ENCODE results near the gene CCDC3. TPM values are rescaled to one million over a fixed set of nuclear protein-coding genes. Genes with fewer than 3 reads are reported as not detected.

CCDC3 gene
- total RNA-seq, 1 donor from 2014 or later: 6.4 TPM

- intact Hi-C loops (cut with DNase I): no loop called here
- DNase-seq (ENCODE audit: low spot score): no peak
Measured at GRCh38 chr10:12969951-12970350, 31.6 kb downstream of the CCDC3 start.

DNA sequence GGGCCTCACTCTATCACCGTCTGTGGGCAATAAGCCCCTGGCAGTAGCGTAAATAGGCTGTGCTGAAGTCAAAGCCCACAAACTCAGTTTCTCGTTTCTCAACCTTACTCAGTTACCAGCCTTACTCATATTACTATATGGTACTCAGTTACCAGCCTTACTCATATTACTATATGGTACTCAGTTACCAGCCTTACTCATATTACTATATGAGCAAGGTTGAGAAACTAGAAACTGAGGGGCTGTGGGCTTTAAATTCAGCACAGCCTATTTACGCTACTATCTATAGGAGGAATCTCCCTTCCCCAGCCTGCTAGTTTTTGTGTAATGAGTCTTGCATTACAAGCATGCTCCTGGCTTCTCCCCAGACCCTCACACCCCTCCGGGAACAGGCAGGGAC, 35.4 kb downstream of the CCDC3 start:
- intact Hi-C loops (cut with DNase I): no loop called here
- DNase-seq (ENCODE audit: low spot score): no peak

- no peak for DNase-seq (ENCODE audit: low spot score)
- intact Hi-C loops (cut with DNase I): no loop called here
Measured at GRCh38 chr10:12965571-12965970, 35.9 kb downstream of the CCDC3 start.

- intact Hi-C loops (cut with DNase I): no loop called here
- DNase-seq (ENCODE audit: low spot score): no peak
Measured at GRCh38 chr10:12962556-12962955, 39.0 kb downstream of the CCDC3 start.

DNA sequence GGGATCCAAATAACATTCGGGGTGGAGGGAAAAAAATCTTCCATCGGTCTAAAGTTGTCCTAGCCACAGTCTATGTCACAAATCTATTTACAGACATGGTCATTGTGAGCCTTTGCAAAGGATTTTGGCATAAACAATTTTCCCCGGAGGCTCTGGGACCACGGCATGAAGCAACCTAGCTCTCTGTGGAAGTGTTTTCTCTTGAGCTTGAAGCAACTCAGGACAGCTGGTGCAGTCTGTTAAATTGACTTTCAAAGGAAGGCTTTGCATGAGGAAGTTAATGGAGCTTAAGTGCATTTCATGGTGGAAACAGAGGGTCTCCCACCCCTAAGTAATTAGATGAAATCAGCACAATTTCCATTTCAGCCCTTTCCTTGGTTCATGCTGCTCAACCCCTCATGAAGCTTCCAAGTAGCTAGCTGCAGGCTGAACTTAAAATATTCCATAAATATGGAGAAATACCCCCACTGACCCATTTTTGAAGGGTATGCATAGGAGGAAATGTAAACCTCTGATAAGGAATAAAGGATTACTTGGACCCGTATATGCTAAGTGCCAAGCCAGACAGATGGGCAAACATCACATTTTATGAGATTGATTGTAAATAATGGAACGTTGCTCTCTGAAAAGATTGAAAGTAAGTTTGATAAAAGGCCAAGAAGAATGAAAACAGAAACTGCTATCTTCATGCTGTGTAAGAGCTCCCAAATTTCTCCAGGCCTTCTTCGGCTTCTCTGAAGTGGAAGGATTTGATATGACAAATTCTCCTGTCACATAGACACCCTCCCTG, 39.9 kb downstream of the CCDC3 start:
- intact Hi-C loops (cut with DNase I): no loop called here

DNA sequence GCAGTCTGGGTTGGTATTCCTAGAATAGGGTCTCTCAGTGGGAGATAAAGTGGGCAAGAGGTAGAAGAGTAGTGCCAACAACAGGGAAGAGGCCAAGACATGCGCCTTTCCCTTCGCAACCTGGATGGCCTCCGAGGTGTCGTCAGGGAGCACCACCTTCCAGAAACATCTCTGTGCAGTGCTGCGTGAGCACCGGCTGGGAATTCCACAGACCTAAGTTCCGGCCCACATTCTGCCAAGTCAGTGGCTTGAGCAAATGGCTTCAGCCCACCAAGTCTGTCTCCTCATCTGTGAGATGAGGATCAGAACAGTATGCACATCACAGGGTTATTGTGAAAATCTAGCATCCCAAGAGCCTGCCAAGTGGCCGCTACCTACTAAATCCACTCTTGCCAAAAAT, 40.6 kb downstream of the CCDC3 start:
- intact Hi-C loops (cut with DNase I): no loop called here
- DNase-seq (ENCODE audit: low spot score): no peak

More for the DNA sequence above, 39.9 kb downstream of the CCDC3 start:
- DNase-seq (ENCODE audit: low spot score): no peak

GRCh38 chr10:12960334-12960898, 41.1 kb downstream of the CCDC3 start:
- intact Hi-C loops (cut with DNase I): no loop called here
- no peak for DNase-seq (ENCODE audit: low spot score)

- intact Hi-C loops (cut with DNase I): no loop called here
- no peak for DNase-seq (ENCODE audit: low spot score)
Measured at GRCh38 chr10:12958546-12959110, 42.9 kb downstream of the CCDC3 start.

GRCh38 chr10:12957081-12957480, 44.4 kb downstream of the CCDC3 start:
- intact Hi-C loops (cut with DNase I): no loop called here

GRCh38 chr10:12954866-12955265, 46.6 kb downstream of the CCDC3 start:
- intact Hi-C loops (cut with DNase I): no loop called here
- DNase-seq (ENCODE audit: low spot score): no peak

More at GRCh38 chr10:12957081-12957480, 44.4 kb downstream of the CCDC3 start:
- no peak for DNase-seq (ENCODE audit: low spot score)

DNA sequence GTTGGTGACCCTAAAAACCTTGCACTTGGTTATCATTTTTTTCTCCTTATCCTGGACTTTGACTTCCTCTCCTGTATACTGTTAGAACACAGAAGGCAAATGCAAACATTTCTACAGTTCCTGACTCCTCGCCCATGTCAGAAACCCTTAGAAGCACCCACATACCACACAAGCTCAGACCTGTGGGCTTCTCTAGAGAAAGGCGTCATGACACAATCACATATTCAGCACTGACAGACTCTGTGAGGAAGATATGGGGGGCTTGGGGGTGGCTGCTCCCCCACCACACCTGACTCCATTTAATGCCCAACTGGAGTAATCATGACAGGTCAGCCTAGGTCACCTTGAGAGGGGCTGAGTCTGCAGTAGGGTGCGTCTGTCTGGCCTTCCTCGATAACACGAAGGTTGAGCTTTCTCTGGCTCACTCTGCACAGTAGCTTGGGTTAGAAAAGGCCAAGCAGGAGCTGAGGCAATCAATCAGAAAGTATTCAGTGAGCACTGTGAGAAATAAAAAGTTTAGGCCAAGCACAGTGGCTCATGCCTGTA, 50.9 kb downstream of the CCDC3 start:
- intact Hi-C loops (cut with DNase I): no loop called here
- DNase-seq (ENCODE audit: low spot score): no peak

- no peak for DNase-seq (ENCODE audit: low spot score)
- intact Hi-C loops (cut with DNase I): no loop called here
Measured at GRCh38 chr10:12949248-12949647, 52.3 kb downstream of the CCDC3 start.

GRCh38 chr10:12947741-12948140, 53.8 kb downstream of the CCDC3 start:
- intact Hi-C loops (cut with DNase I): no loop called here

DNA sequence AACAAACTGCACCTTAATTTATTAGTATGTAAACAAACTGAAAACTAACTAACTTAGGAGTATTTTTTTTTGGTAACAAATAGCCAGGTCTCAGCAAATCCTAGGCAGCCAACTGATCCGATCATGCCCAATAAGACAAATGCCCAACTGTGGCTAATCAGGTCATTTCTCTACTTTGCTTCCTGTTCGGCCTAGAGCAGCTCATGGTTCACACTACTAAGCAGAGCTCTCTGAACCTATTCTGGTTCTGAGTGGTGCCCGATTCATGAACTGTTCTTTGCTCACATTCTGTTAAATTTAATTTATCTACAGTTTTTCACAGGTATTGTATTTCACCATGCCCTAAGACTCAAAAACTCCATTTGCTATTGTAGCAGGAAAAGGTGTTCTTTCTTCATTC, 55.1 kb downstream of the CCDC3 start:
- no peak for DNase-seq (ENCODE audit: low spot score)
- intact Hi-C loops (cut with DNase I): no loop called here

More at GRCh38 chr10:12947741-12948140, 53.8 kb downstream of the CCDC3 start:
- no peak for DNase-seq (ENCODE audit: low spot score)

DNA sequence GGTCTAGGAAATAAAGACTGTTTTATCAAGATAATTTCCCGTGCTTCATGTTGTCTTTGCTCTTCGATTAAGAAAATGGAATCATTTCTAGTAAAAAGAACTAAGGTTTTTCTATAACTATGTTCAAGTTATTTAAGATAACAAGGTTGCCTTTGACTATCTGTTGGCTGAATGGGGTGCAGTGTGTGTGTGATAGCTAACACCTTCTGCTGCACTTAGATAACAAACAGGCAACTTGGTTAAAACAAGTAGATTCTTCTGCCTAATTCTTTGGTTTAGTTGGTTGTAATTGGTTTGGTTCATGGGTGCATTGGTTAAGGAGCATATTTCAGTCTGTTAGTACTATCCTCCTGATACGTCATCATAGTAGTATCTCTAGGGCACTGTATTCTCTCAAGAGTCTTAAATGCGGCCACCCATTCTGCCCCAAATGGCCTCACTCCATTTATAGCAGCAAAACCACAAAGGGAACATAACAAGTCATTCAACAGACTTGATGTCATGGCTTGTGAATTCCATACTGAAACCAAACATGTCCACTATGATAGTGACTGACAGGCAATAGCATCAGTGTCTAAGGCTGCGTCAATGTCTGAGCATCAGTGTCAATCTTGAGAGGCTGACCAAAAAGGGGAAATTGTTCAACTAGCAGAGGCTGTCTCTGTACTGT, 55.7 kb downstream of the CCDC3 start:
- DNase-seq (ENCODE audit: low spot score): no peak
- intact Hi-C loops (cut with DNase I): no loop called here

DNA sequence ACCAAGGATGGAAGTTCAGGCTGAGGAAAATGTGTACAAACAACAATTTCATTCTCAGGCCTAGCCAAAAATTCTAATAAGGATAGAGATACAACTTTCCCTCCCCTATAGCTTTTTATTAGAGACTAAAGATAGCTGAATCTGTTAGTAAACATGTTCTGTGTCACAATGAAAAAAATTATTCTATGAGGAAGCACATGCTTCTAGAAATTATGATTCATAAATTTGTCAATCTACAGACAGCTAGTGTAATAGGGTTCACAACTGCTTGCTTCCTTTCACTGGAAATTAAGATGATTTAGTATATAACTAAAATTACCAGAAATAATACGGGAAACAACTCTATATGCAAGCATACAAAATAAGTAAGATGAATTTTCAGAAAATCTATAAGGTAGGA, 56.6 kb downstream of the CCDC3 start:
- DNase-seq (ENCODE audit: low spot score): no peak
- intact Hi-C loops (cut with DNase I): no loop called here

DNA sequence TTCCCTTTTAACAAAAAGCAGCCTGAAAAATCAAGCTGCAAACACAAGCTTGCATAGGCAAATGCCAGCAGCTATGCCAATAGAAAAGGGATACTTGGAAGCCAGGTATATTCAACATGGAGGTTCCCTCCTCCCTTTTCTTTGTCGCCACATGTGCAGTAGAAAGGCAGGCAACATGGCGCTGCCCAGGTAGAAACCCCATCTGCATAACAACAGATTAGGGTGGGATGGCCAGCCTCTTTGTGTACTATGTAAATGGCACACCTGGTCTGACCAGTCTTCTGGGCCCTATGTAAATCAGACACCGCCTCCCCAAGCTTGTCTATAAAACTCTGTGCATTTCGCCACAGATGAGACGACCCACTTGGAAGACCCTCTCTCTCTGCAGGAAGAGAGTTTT, 58.1 kb downstream of the CCDC3 start:
- no peak for DNase-seq (ENCODE audit: low spot score)
- intact Hi-C loops (cut with DNase I): no loop called here

- no peak for DNase-seq (ENCODE audit: low spot score)
- intact Hi-C loops (cut with DNase I): no loop called here
Measured at GRCh38 chr10:12941966-12942365, 59.5 kb downstream of the CCDC3 start.

DNA sequence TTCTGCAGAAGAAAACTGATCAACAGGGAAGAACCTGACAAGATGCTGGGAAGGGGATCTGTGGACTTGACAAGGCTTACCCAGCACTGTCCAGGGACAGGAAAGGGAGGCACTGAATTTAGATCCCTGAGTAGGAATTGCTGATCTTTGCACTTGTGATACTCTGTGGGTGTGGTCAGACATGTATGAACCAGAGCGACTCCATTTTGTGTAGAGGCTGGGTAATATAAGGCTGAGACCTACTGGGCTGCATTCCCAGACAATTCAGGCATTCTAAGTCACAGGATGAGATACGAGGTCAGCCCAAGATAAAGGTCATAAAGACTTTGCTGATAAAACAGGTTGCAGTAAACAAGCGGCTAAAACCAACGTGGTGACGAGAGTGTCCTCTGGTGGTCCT, 60.7 kb downstream of the CCDC3 start:
- intact Hi-C loops (cut with DNase I): no loop called here
- DNase-seq (ENCODE audit: low spot score): no peak

GRCh38 chr10:12938271-12938670, 63.2 kb downstream of the CCDC3 start:
- DNase-seq (ENCODE audit: low spot score): no peak
- intact Hi-C loops (cut with DNase I): no loop called here
